ENCODE results near the gene RILPL2.
"Not testable (repeated sequence)": the region's sequence is repeated elsewhere in the genome, so short reads cannot be mapped to it uniquely, and the experiment has no call there.

The RILPL2 gene

GRCh38 chr12:123401753-123402683 is 34.5 kb downstream of the RILPL2 start:
- no peak for FAIRE-seq

GRCh38 chr12:123399255-123399617 is 37.2 kb downstream of the RILPL2 start:
- no peak for FAIRE-seq

- no peak for FAIRE-seq
Measured at GRCh38 chr12:123398550-123399254, 37.8 kb downstream of the RILPL2 start.

- FAIRE-seq: no peak
Measured at GRCh38 chr12:123398177-123398549, 38.3 kb downstream of the RILPL2 start.

GRCh38 chr12:123397400-123397799 is 39.1 kb downstream of the RILPL2 start:
- no peak for FAIRE-seq

GRCh38 chr12:123396954-123397353 is 39.5 kb downstream of the RILPL2 start:
- no peak for FAIRE-seq

GRCh38 chr12:123396543-123396942 is 39.9 kb downstream of the RILPL2 start:
- no peak for FAIRE-seq

GRCh38 chr12:123395236-123395635 is 41.2 kb downstream of the RILPL2 start:
- FAIRE-seq: no peak

GRCh38 chr12:123393747-123394146 is 42.7 kb downstream of the RILPL2 start:
- FAIRE-seq: no peak

GRCh38 chr12:123391546-123392343 is 44.7 kb downstream of the RILPL2 start:
- no peak for FAIRE-seq

- FAIRE-seq: no peak
Measured at GRCh38 chr12:123390498-123391426, 45.7 kb downstream of the RILPL2 start.

- no peak for FAIRE-seq
Measured at GRCh38 chr12:123389560-123390351, 46.7 kb downstream of the RILPL2 start.

- FAIRE-seq: no peak
Measured at GRCh38 chr12:123388951-123389559, 47.4 kb downstream of the RILPL2 start.

GRCh38 chr12:123388177-123388950 is 48.1 kb downstream of the RILPL2 start:
- FAIRE-seq: no peak

- FAIRE-seq: no peak
Measured at GRCh38 chr12:123387508-123388176, 48.8 kb downstream of the RILPL2 start.

- not testable (repeated sequence) for FAIRE-seq
Measured at GRCh38 chr12:123385536-123385935, 50.9 kb downstream of the RILPL2 start.

GRCh38 chr12:123384994-123385376 is 51.5 kb downstream of the RILPL2 start:
- FAIRE-seq: no peak

GRCh38 chr12:123384318-123384993 is 52.0 kb downstream of the RILPL2 start:
- FAIRE-seq: no peak

GRCh38 chr12:123382684-123383083 is 53.8 kb downstream of the RILPL2 start:
- FAIRE-seq: no peak
